Stimulated activated CD4-positive, alpha-beta T cell treated with anti-CD3 and anti-CD28 coated beads, TNF-alpha, amount 100 ng/mL, for 4 hours (primary cell): Measurements from ENCODE around the gene RIMBP2.
"Not testable (repeated sequence)": the region's sequence is repeated elsewhere in the genome, so short reads cannot be mapped to it uniquely, and the experiment has no call there.

Experiments used
- DNase-seq, 3 experiments: peaks; one replicate each; pipeline ENCODE4 v3.0.0-alpha.2; 2020; ENCODE audit warnings: low read depth in 3 of 3

The RIMBP2 gene

GRCh38 chr12:130739571-130739970 is 23.5 kb upstream of the RIMBP2 start:
- no peak for DNase-seq

- not testable (repeated sequence) for DNase-seq
Measured at GRCh38 chr12:130738403-130738802, 22.3 kb upstream of the RIMBP2 start.

GRCh38 chr12:130737731-130738130 is 21.6 kb upstream of the RIMBP2 start:
- DNase-seq: no peak

- no peak for DNase-seq
Measured at GRCh38 chr12:130729344-130729743, 13.2 kb upstream of the RIMBP2 start.

- no peak for DNase-seq
Measured at GRCh38 chr12:130728158-130729058, 12.3 kb upstream of the RIMBP2 start.

GRCh38 chr12:130719263-130719859 is 3.3 kb upstream of the RIMBP2 start:
- DNase-seq: no peak

- no peak for DNase-seq
Measured at GRCh38 chr12:130717752-130718151, 1.7 kb upstream of the RIMBP2 start.

- DNase-seq: no peak
Measured at GRCh38 chr12:130716969-130717366, 869 bp upstream of the RIMBP2 start.

GRCh38 chr12:130715150-130715997 is 725 bp downstream of the RIMBP2 start:
- no peak for DNase-seq

GRCh38 chr12:130714591-130715149 is 1.4 kb downstream of the RIMBP2 start:
- no peak for DNase-seq

- DNase-seq: no peak
Measured at GRCh38 chr12:130714091-130714590, 2.0 kb downstream of the RIMBP2 start.

GRCh38 chr12:130713581-130713991 is 2.5 kb downstream of the RIMBP2 start:
- no peak for DNase-seq

- DNase-seq: no peak
Measured at GRCh38 chr12:130712346-130713065, 3.6 kb downstream of the RIMBP2 start.

- no peak for DNase-seq
Measured at GRCh38 chr12:130711756-130712155, 4.3 kb downstream of the RIMBP2 start.

GRCh38 chr12:130710733-130711080 is 5.4 kb downstream of the RIMBP2 start:
- DNase-seq: no peak

GRCh38 chr12:130709971-130710732 is 5.9 kb downstream of the RIMBP2 start:
- DNase-seq: no peak

GRCh38 chr12:130709151-130709970 is 6.7 kb downstream of the RIMBP2 start:
- DNase-seq: no peak

GRCh38 chr12:130708648-130709047 is 7.5 kb downstream of the RIMBP2 start:
- no peak for DNase-seq

- DNase-seq: no peak
Measured at GRCh38 chr12:130707571-130707891, 8.6 kb downstream of the RIMBP2 start.
